GM12865 (cell line): ENCODE results near the gene ANKRD13D.
"Not testable (repeated sequence)": the region's sequence is repeated elsewhere in the genome, so short reads cannot be mapped to it uniquely, and the experiment has no call there.

Experiments used
- DNase-seq: peaks from one replicate; pipeline ENCODE4 v3.0.0; 2010; ENCODE audit warnings: low read depth
- H3K4me3 ChIP-seq: 2 replicates; pipeline ENCODE4 v1.5.1; 2011; ENCODE audit warnings: mild to moderate bottlenecking, low read depth, low read length, control low read depth
- CTCF ChIP-seq: IDR thresholded peaks from 2 replicates; pipeline ENCODE4 v1.5.1; 2011; ENCODE audit warnings: low read length, control low read depth, low read depth, inconsistent platforms; ENCODE audit not compliant: insufficient read depth; ENCODE audit errors: missing control alignments

ANKRD13D gene

DNA sequence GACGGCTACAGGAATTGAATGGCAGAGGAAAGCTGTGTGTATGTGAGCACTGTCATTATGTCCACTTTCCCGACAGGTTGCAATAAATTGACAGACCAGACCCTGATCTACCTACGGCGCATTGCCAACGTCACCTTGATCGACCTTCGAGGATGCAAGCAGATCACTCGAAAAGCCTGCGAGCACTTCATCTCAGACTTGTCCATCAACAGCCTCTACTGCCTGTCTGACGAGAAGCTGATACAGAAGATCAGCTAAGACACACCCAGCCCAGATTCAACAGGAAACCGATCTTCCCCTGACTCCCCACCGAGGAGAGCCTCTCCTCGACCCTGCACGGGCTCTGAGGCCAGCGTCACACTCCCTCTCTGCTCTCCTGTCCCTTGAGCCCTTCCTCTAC is 34.3 kb upstream of the ANKRD13D start:
- no peak overlapping the region for H3K4me3 ChIP-seq
- TF ChIP-seq CTCF: no peak
- peak; percentile 2 for DNase-seq

- DNase-seq: peak; percentile 3
These were observed 33.8 kb upstream of the ANKRD13D start for GRCh38 chr11:67255353-67255752.

GRCh38 chr11:67255864-67256263 is 33.2 kb upstream of the ANKRD13D start:
- TF ChIP-seq CTCF: no peak
- H3K4me3 ChIP-seq: no peak overlapping the region
- no peak for DNase-seq

More at GRCh38 chr11:67255353-67255752, 33.8 kb upstream of the ANKRD13D start:
- TF ChIP-seq CTCF: no peak
- H3K4me3 ChIP-seq: no peak overlapping the region

DNA sequence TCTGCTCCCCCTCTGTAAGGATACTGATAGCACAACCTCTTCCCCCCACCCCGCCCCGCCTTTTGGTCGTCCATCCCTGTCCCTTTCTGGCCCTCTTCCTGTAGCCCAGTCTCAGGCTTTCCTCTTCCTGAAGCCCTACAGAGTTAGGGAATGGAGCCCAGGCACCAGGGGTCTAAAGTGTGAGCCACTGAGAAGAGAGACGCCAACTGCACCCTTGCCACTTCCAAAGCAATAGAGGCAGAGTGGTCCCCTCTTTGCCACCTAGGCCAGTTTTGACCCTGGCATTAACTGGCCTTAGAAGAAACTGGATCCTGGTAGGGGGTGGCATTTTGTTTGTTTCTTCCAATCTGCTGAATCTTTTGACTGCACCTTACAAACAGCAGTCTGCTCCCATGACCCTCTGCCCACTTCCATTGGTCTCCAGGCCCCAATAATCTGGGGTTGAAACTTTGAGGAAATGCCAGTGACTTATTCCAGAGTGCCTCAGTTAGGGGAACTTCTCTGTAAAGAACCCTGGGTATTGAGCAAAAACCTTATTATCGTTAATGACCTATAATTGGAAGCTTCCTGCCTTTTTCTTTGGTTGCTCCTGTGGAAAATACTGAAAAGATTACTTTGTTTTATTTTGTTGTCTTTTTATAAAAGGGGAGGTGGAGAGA is 32.5 kb upstream of the ANKRD13D start:
- H3K4me3 ChIP-seq: no peak overlapping the region
- TF ChIP-seq CTCF: no peak
- no peak for DNase-seq

DNA sequence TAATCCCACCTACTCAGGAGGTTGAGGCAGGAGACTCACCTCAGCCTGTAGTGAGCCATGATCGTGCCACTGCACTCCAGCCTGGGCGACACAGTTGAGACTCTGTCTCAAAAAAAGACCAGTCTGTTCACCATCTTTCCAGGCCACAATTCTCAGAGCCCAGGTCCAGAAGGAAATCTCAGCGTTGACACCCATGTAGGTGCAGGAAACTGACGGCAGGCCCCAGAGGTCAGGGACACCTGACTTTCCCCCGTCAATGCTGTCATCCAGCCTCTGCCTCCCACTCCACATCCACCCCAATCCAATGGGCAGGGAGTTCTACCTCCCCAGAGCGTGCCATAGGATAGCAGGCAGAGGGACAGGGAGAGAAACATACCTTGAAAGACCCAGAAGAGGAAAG is 28.7 kb upstream of the ANKRD13D start:
- DNase-seq: no peak
- H3K4me3 ChIP-seq: no peak overlapping the region
- TF ChIP-seq CTCF: no peak

DNA sequence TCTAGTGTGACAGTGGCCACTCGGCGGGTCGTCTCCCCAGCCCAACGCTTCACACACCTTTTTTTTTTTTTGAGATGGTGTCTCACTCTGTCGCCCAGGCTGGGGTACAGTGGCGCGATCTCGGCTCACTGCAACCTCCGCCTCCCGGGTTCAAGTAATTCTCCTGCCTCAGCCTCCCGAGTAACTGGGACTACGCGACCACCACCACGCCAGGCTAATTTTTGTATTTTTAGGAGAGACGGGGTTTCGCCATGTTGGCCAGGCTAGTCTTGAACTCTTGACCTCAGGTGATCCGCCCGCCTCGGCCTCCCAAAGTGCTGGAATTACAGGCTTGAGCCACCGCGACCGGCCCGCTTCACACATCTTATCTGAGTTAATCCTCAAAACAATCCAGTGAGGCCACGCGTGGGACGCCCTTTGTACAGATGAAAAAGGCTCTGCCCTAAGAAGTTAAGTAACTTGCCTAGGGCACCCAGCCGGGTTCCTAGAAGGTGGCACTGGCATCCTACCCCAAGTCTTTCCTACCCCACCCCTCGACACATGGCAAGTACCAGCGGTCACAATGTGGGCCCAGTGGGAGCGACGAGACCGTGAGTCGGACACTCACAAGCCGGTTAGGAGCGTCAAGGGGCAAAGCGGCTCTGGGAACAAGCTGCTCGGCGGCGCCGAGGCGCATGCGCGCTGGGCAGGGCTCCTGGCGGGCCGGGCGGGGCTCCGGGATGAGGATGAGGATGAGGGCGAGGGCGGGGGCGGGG is 28.0 kb upstream of the ANKRD13D start:
- not testable (repeated sequence) for H3K4me3 ChIP-seq
- peak; percentile 45 for DNase-seq

GRCh38 chr11:67261640-67261945 is 27.5 kb upstream of the ANKRD13D start:
- H3K4me3 ChIP-seq: no peak overlapping the region
- no peak for TF ChIP-seq CTCF
- DNase-seq: no peak
